Gastrocnemius medialis (tissue), 4 donors: ENCODE measurements around the gene EIF2D.

ENCODE experiments used
- CTCF ChIP-seq, 5 experiments: fragments of 450-650 bp in 3 of 5; fragments of 200-600 bp in 2 of 5; sonication (generic) in 2 of 5; IDR thresholded peaks in 4 of 5; conservative IDR thresholded peaks in 1 of 5; 1 replicate in 4 of 5; 2 replicates in 1 of 5; pipeline ENCODE4 v1.5.1; 2016 to 2019; ENCODE audit warnings: antibody characterized with exemption in 5 of 5, mild to moderate bottlenecking in 3 of 5, moderate library complexity in 3 of 5
- POLR2A ChIP-seq, 2 donors: fragments of 450-650 bp; IDR thresholded peaks; one replicate each; pipeline ENCODE4 v1.6.1; 2017; ENCODE audit warnings: antibody characterized with exemption in 2 of 2, mild to moderate bottlenecking in 2 of 2, moderate library complexity in 2 of 2

GRCh38 chr1:206591696-206592095 is 20.6 kb downstream of the EIF2D start:
- TF ChIP-seq CTCF (IDR thresholded peaks at IDR 0.05 in 4 of 5, conservative IDR thresholded peaks at IDR 0.05 in 1 of 5) (no peak), POLR2A (IDR thresholded peaks at IDR 0.05) (no peak)
